MCF 10A (cell line): ENCODE results near the gene TMPRSS11D. TPM values are rescaled to one million over a fixed set of nuclear protein-coding genes. Genes with fewer than 3 reads are reported as not detected.

ENCODE experiments used
- BruUV-seq: library from RNA; stranded (reverse); fragments of 400-500 nt; replicated peaks from 2 replicates; lab custom pipeline; 2021; lab: Mats Ljungman, UMichigan
- CTCF ChIA-PET: fragments of 300-600 bp; sonication (Branson Sonifier 250); formaldehyde crosslinking; extraction: SDS; loops from one replicate; lab custom pipeline; 2021; ENCODE audit warnings: antibody characterized with exemption, inconsistent platforms; lab: Yijun Ruan, JAX
- POLR2A ChIA-PET: fragments of 300-600, 350-650 bp; sonication (Branson Sonifier 250); formaldehyde crosslinking; extraction: SDS; loops from one replicate; lab custom pipeline; 2020; ENCODE audit warnings: antibody characterized with exemption, inconsistent platforms; lab: Yijun Ruan, JAX
- DNase-seq: peaks from one replicate; pipeline ENCODE4 v3.0.0-alpha.2; 2018; ENCODE audit not compliant: unreplicated experiment
- H3K27ac Mint-ChIP-seq: one replicate; pipeline ENCODE4 v1.8.0; 2022; ENCODE audit warnings: mild to moderate bottlenecking, low read depth, mixed read lengths; ENCODE audit not compliant: unreplicated experiment
- H3K27me3 Mint-ChIP-seq: one replicate; pipeline ENCODE4 v1.8.0; 2022; ENCODE audit warnings: mixed read lengths; ENCODE audit not compliant: insufficient read depth, unreplicated experiment
- H3K36me3 Mint-ChIP-seq: one replicate; pipeline ENCODE4 v1.8.0; 2022; ENCODE audit warnings: mild to moderate bottlenecking, moderate library complexity, mixed read lengths; ENCODE audit not compliant: insufficient read depth, unreplicated experiment
- H3K4me1 Mint-ChIP-seq: one replicate; pipeline ENCODE4 v1.8.0; 2022; ENCODE audit warnings: mixed read lengths; ENCODE audit not compliant: insufficient read depth, unreplicated experiment
- H3K4me3 Mint-ChIP-seq: one replicate; pipeline ENCODE4 v1.8.0; 2022; ENCODE audit warnings: mild to moderate bottlenecking, moderate library complexity, mixed read lengths; ENCODE audit not compliant: unreplicated experiment
- H3K9me3 Mint-ChIP-seq: one replicate; pipeline ENCODE4 v1.8.0; 2022; ENCODE audit warnings: mixed read lengths; ENCODE audit not compliant: unreplicated experiment
- intact Hi-C: fragments of 100-400 bp; cut with micrococcal nuclease; formaldehyde crosslinking; loops from 2 replicates; pipeline ENCODE4 v1.14.1; 2022
- total RNA-seq: library from RNA; stranded (reverse); gene quantifications from 2 replicates; pipeline ENCODE4 v1.2.3, GENCODE V29; 2022
- TF ChIP-seq, protein P1 (sequence below): fragments of 200-600 bp; IDR thresholded peaks from one replicate; pipeline ENCODE4 v1.8.0; 2022; ENCODE audit warnings: antibody characterized with exemption, mild to moderate bottlenecking; ENCODE audit not compliant: unreplicated experiment

The TMPRSS11D gene
- total RNA-seq, 1 experiment from 2014 or later, result not detected

DNA sequence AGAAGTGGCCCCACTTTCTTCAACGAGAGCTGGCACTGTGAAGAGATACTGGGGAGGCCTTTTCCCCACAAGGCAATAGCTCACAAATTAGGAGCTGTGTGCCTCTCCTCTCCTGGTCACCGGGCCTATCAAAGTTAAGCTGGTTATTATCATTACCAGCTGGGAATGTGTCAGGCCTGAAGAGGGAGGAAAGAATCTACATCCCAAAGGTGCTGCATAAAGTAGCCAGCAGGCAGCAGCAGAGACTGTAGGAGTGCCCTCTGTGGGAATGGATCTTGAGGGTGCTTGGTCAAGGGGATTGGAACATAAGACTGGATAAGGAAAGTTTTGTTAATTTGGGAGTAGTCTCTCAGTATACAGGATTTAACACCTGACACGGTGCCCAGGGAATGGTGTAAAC is 9.1 kb upstream of the TMPRSS11D start:
- H3K4me1 Mint-ChIP-seq, result peaks cover 11% of the 10 kb centered on the region
- H3K36me3 Mint-ChIP-seq, result no peaks in the 10 kb centered on the region
- H3K9me3 Mint-ChIP-seq, result no peaks in the 10 kb centered on the region
- CTCF ChIA-PET, result interaction anchor here (0.8 to 1.9 kb wide), 5 partner anchors 8 to 283 kb away, joined by 3 to 14 read pairs (median 4); no protein-coding TSS in a partner anchor
- TF ChIP-seq, protein P1, sequence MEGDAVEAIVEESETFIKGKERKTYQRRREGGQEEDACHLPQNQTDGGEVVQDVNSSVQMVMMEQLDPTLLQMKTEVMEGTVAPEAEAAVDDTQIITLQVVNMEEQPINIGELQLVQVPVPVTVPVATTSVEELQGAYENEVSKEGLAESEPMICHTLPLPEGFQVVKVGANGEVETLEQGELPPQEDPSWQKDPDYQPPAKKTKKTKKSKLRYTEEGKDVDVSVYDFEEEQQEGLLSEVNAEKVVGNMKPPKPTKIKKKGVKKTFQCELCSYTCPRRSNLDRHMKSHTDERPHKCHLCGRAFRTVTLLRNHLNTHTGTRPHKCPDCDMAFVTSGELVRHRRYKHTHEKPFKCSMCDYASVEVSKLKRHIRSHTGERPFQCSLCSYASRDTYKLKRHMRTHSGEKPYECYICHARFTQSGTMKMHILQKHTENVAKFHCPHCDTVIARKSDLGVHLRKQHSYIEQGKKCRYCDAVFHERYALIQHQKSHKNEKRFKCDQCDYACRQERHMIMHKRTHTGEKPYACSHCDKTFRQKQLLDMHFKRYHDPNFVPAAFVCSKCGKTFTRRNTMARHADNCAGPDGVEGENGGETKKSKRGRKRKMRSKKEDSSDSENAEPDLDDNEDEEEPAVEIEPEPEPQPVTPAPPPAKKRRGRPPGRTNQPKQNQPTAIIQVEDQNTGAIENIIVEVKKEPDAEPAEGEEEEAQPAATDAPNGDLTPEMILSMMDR, result no peak
- no peak overlapping the region for H3K4me3 Mint-ChIP-seq
- no peak overlapping the region for H3K27ac Mint-ChIP-seq
- no peak for DNase-seq
- POLR2A ChIA-PET, result interaction anchor here (0.6 kb wide), 1 partner anchor 1199 kb away, joined by 3 read pairs; no protein-coding TSS in a partner anchor
- intact Hi-C loops, result no loop called here
- no TSS peak for BruUV-seq
- no peaks in the 10 kb centered on the region for H3K27me3 Mint-ChIP-seq

DNA sequence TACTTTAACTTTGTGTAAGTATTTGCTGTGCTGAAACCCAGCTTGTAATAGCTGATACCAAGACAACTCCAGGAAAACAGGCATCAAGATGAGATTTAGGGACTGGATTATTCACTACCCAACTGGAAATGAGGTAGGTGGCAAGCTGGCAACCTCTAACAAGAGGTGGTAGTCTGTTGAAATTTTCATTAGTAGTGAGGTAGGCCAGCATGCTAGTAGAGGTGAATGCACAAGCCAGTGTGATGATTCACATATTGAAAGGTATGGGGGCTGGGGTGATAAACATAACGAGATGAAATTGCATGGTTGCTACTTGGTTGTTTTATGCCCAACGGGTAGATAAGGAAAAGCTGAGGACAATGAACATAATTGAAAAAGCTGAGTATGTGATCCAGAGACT is 8.5 kb upstream of the TMPRSS11D start:
- TF ChIP-seq, protein P1, result no peak
- POLR2A ChIA-PET, result no interaction called here
- no TSS peak for BruUV-seq
- Mint-ChIP-seq H3K4me1 (peaks cover 11% of the 10 kb centered on the region), H3K27ac (peak overlapping the region; percentile 44), H3K4me3 (no peak overlapping the region), H3K27me3 (no peaks in the 10 kb centered on the region), H3K36me3 (no peaks in the 10 kb centered on the region), H3K9me3 (no peaks in the 10 kb centered on the region)
- CTCF ChIA-PET, result interaction anchor here (0.8 to 1.9 kb wide), 4 partner anchors 8 to 284 kb away, joined by 3 to 14 read pairs (median 4); no protein-coding TSS in a partner anchor
- peak; percentile 14 for DNase-seq
- intact Hi-C loops, result no loop called here

DNA sequence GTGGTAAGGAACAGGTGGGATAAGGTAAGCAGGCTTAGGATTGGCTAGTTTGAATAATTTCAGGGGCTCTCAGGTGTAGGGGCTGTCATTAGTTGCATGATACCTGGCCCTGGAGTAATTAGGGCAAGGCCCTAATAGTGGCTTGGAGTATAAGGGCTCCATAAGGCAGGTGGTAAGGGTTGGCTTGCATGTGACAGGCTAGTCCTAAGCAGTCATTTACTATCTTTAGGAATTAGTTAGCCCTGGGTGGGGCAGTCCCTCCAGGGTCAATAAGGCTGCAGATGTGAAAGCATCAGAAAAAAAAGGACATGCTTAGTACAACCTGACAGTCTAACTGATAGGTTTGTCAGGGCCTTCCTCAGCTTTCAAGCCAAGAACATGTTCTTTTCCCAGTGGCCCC is 7.8 kb upstream of the TMPRSS11D start:
- intact Hi-C loops, result no loop called here

DNA sequence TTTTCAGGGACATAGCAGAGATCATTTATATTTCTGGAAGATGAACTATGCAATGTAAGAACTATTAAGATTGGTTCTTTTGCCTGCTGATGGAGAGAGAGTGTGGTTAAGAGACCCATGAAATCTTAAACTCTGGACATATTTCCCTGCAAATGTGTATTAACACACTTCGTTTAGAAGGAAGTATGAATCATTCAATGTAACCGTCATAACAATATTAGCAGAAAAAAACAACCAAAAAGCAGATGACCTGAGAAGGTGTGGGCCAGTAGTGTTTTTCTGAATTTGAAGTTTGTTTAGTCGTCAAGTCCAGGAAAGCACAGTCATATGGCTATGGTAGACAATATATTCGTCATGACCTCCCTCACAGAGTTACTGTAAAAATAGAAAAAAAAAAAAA is 2.5 kb upstream of the TMPRSS11D start:
- no peaks in the 10 kb centered on the region for H3K36me3 Mint-ChIP-seq
- BruUV-seq, result no TSS peak
- peak overlapping the region; percentile 93 for H3K27ac Mint-ChIP-seq
- TF ChIP-seq, protein P1, result no peak
- peak overlapping the region; percentile 35 for H3K4me3 Mint-ChIP-seq
- intact Hi-C loops, result no loop called here
- ChIA-PET POLR2A (interaction anchor here (0.7 to 1.2 kb wide), 3 partner anchors 11 to 128 kb away, joined by 3 to 4 read pairs (median 4); no protein-coding TSS in a partner anchor), CTCF (interaction anchor here (0.9 to 1.0 kb wide), 2 partner anchors 11 to 23 kb away, joined by 3 to 4 read pairs; no protein-coding TSS in a partner anchor)
- no peaks in the 10 kb centered on the region for H3K27me3 Mint-ChIP-seq
- peaks cover 16% of the 10 kb centered on the region for H3K4me1 Mint-ChIP-seq
- peak; percentile 41 for DNase-seq
- H3K9me3 Mint-ChIP-seq, result no peaks in the 10 kb centered on the region

More for the DNA sequence above, 7.8 kb upstream of the TMPRSS11D start:
- no peak overlapping the region for H3K4me3 Mint-ChIP-seq
- H3K36me3 Mint-ChIP-seq, result no peaks in the 10 kb centered on the region
- no peak for DNase-seq
- H3K9me3 Mint-ChIP-seq, result no peaks in the 10 kb centered on the region
- no peaks in the 10 kb centered on the region for H3K27me3 Mint-ChIP-seq
- POLR2A ChIA-PET, result no interaction called here
- H3K27ac Mint-ChIP-seq, result peak overlapping the region; percentile 44
- BruUV-seq, result no TSS peak
- CTCF ChIA-PET, result interaction anchor here (1.2 to 1.9 kb wide), 3 partner anchors 19 to 284 kb away, joined by 3 to 14 read pairs (median 4); no protein-coding TSS in a partner anchor
- H3K4me1 Mint-ChIP-seq, result peaks cover 12% of the 10 kb centered on the region
- TF ChIP-seq, protein P1, result no peak
